Hematopoietic multipotent progenitor cell treated with erythropoietin and hydrocortisone succinate and interleukin-3 and kit ligand, for 8 days (in vitro differentiated cells): Measurements from ENCODE around the gene LETMD1.
"Not testable (repeated sequence)": the region's sequence is repeated elsewhere in the genome, so short reads cannot be mapped to it uniquely, and the experiment has no call there.

Source experiments
- DNase-seq: peaks from one replicate; pipeline ENCODE4 v3.0.0-alpha.2; 2015

Gene LETMD1

GRCh38 chr12:51027342-51027835 is 20.7 kb upstream of the LETMD1 start:
- DNase-seq, result no peak

GRCh38 chr12:51028126-51028812 is 19.9 kb upstream of the LETMD1 start:
- DNase-seq, result peak; percentile 92

- no peak for DNase-seq
These were observed 19.3 kb upstream of the LETMD1 start for GRCh38 chr12:51028813-51029150.

DNA sequence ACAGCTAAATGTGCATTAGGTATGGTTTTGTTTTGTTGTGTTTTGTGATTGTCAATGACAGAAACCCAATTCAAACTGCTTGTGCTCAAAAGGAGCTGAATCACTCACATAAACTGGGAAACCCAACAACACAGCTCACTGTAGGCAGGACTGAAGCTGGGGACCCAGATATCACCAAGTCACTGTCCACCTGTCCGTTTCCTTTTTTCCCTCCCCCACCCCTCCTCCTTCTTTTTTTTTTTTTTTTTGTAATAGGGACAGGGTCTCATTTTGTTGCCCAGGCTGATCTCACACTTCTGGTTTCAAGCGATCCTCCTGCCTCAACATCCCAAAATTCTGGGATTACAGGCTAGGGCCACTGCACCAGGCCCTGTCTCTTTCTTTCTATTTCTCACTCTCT is 15.1 kb upstream of the LETMD1 start:
- no peak for DNase-seq

- no peak for DNase-seq
These were observed 14.6 kb upstream of the LETMD1 start for GRCh38 chr12:51033457-51034089.

DNA sequence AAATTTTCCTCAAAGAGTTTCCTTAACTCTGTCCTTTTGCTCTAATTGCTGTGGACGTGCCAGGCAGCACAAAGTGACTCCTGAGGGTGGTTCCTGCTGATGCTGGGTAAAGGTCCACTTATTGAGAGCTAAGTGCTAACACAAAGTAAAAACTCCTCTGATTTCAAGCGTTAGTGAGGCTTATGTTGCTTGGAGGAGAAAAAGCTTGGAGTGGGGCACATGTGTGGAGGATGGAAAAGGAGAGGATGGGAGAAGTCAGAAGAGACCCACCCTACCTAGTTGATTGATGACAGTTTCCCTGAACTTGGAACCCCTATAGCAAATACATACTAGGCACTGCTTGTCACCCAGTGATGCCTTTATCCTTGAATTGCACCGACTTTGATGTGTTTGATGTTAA is 11.8 kb upstream of the LETMD1 start:
- no peak for DNase-seq

GRCh38 chr12:51048661-51049251 is 629 bp downstream of the LETMD1 start:
- DNase-seq, result peak; percentile 17

DNA sequence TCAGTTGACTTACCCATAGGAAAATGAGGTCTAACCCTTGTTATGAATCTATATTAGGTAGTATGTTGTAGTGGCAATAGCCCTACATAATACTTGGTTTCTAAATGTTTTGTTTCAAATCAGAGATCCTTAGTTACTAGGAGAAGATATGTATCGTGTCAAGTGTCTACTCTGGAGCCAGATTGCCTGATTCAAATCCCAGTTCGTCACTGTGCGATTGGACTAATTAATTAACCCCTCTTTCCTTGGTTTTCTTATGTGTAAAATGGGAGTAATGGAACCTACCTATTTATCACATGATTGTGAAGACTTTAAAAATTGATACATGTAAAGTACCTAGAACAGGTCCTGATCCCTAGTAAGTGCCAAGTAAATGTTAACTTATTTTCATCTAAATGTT is 1.4 kb downstream of the LETMD1 start:
- DNase-seq, result no peak

GRCh38 chr12:51051787-51052186 is 3.7 kb downstream of the LETMD1 start:
- DNase-seq, result no peak

GRCh38 chr12:51055060-51055459 is 6.9 kb downstream of the LETMD1 start:
- no peak for DNase-seq

- no peak for DNase-seq
These were observed 8.1 kb downstream of the LETMD1 start for GRCh38 chr12:51056242-51056641.

- DNase-seq, result no peak
These were observed 11.0 kb downstream of the LETMD1 start for GRCh38 chr12:51059086-51059485.

GRCh38 chr12:51062631-51063397 is 14.7 kb downstream of the LETMD1 start:
- DNase-seq, result no peak

DNA sequence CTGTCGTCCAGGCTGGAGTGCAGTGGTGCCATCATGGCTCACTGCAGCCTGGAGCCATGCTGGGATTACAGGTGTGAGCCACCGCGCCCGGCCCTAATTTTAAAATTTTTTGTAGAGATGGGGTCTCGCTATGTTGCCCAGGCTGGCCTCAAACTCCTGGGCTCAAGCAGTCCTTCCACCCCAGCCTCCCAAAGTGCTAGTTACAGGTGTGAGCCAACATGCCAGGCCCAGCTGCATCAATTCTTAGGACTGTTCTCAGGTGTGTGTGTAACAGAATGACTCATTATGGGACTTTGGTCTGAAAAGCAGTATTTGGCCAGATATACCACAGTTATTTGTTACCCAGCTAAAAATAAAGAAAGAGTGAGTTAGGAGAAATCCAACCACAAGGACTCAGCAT is 17.4 kb downstream of the LETMD1 start:
- no peak for DNase-seq

DNA sequence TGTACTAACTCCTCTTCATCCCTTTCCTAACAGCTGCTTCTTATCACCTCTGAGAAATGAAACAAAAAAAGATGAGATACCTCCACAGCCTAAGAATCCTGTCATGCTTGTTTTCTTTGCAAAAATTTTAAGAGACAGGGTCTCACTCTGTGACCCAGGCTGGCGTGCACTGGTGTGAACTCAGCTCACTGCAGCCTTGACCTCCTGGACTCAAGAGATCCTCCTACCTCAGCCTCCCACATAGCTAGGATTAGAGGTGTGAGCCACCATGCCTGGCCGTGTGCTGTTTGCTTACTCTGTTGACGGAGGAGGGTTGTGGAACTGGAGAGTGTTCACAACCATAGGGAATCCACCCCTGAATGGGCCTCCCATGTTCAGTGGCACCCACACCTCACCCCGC is 19.1 kb downstream of the LETMD1 start:
- no peak for DNase-seq

DNA sequence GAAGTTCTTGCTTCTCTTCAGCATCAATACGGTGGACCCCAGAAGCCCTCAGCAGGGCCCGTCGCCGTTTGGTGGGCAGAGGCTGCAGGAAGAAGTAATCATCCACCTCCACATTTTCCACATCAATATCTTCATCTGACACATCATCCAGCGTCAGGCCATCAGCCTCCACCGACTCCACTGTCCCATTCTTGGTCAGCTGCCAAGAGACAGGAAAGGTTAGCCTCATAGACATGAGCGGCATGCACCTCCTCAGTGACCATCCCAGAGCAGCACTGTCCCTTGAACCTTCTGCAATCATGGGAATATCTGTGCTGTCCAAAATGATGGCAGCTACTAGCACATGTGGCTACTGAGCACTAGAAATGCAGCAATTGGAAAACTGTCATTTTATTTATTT is 19.6 kb downstream of the LETMD1 start:
- no peak for DNase-seq

GRCh38 chr12:51070004-51070403 is 21.9 kb downstream of the LETMD1 start:
- no peak for DNase-seq

GRCh38 chr12:51071663-51072062 is 23.5 kb downstream of the LETMD1 start:
- DNase-seq, result no peak

GRCh38 chr12:51075390-51075789 is 27.3 kb downstream of the LETMD1 start:
- no peak for DNase-seq

GRCh38 chr12:51076236-51076930 is 28.3 kb downstream of the LETMD1 start:
- no peak for DNase-seq

DNA sequence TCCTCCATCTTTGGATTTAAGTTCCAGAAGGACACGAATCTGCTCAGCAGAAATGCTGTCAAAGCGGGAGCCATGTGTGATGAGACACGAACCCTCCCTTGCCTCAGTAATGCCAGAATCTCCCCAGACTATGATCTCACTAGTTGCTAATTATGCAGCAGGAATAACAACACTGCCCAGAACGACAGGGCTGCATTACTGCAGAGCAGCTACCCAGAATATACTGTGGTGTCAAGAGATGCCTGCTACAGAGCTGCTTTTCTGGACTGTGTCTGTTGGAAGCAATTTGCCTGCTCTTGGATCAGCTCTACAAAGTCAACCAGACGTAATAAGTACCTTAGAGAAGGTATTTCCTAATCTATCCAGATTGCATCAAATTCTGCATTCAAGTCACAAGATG is 29.8 kb downstream of the LETMD1 start:
- no peak for DNase-seq

- not testable (repeated sequence) for DNase-seq
These were observed 30.2 kb downstream of the LETMD1 start for GRCh38 chr12:51078346-51078745.

- DNase-seq, result not testable (repeated sequence)
These were observed 30.7 kb downstream of the LETMD1 start for GRCh38 chr12:51078866-51079265.
